Measurements from ENCODE around the gene SNORC. TPM values are rescaled to one million over a fixed set of nuclear protein-coding genes. Genes with fewer than 3 reads are reported as not detected.
"Not testable (repeated sequence)": the region's sequence is repeated elsewhere in the genome, so short reads cannot be mapped to it uniquely, and the experiment has no call there.

Gene SNORC
- total RNA-seq, 1 experiment from 2014 or later, result 7.8 TPM

DNA sequence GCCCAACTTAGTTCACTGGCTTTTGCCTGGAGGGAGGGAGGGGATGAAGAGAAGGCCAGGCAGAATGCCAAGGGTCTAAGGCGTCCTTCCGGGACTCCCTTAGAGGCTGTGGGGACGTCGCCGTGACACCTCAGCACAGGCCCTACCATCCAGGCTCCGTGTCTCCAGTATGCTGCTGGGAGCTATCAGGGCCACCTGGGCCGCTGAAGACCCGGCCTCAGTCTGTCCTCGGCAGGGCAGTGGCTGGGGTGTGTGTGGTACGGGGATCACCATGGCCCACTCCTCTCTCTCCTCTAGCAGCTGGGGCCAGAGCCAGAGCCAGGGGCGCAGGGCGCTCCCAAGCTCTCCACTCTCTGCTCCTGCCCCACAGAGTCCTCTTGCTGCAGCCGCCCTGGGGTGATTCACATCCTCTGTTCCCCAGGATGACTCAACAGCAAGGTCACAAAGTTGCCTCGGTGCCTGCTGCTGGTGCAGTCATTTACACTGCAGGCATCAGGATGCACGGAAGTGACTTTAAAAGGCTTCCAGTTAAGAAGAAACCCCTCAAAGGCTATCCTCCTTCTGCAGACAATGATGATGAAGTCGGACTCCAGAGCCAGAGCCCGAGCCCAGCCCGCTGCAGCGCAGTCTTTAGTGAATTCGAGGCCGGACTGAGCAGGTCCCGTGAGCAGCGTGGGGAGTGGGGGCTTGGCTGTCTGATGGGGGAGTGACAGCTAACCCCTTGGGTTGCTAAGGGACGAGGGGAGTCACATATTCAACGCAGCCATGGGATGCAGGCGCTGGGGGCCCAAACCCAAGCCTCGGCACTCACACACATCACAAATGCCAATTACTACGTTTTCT lies 31.9 kb downstream of the SNORC start:
- POLR2A ChIA-PET, result interaction anchor here (0.5 kb wide), 1 partner anchor 511 kb away, joined by 4 read pairs; no protein-coding TSS in a partner anchor
- CTCF ChIA-PET, result interaction anchor here (0.5 to 0.8 kb wide), 4 partner anchors 20 to 557 kb away, joined by 3 read pairs; no protein-coding TSS in a partner anchor
- no peaks in the 10 kb centered on the region for H3K4me1 Mint-ChIP-seq (ENCODE audit: insufficient read depth, unreplicated experiment)
- no TSS peak for BruUV-seq (replicated peaks)
- TF ChIP-seq, protein P1, sequence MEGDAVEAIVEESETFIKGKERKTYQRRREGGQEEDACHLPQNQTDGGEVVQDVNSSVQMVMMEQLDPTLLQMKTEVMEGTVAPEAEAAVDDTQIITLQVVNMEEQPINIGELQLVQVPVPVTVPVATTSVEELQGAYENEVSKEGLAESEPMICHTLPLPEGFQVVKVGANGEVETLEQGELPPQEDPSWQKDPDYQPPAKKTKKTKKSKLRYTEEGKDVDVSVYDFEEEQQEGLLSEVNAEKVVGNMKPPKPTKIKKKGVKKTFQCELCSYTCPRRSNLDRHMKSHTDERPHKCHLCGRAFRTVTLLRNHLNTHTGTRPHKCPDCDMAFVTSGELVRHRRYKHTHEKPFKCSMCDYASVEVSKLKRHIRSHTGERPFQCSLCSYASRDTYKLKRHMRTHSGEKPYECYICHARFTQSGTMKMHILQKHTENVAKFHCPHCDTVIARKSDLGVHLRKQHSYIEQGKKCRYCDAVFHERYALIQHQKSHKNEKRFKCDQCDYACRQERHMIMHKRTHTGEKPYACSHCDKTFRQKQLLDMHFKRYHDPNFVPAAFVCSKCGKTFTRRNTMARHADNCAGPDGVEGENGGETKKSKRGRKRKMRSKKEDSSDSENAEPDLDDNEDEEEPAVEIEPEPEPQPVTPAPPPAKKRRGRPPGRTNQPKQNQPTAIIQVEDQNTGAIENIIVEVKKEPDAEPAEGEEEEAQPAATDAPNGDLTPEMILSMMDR (IDR thresholded peaks at IDR 0.05; ENCODE audit: unreplicated experiment), result no peak
- intact Hi-C loops (cut with micrococcal nuclease), result no loop called here
- no peak overlapping the region for H3K4me3 Mint-ChIP-seq (ENCODE audit: unreplicated experiment)
- no peak overlapping the region for H3K27ac Mint-ChIP-seq (ENCODE audit: low read depth, unreplicated experiment)
- peak; percentile 92 for DNase-seq (ENCODE audit: unreplicated experiment)
- H3K36me3 Mint-ChIP-seq (ENCODE audit: insufficient read depth, unreplicated experiment), result no peaks in the 10 kb centered on the region
- no peaks in the 10 kb centered on the region for H3K9me3 Mint-ChIP-seq (ENCODE audit: unreplicated experiment)
- no peaks in the 10 kb centered on the region for H3K27me3 Mint-ChIP-seq (ENCODE audit: insufficient read depth, unreplicated experiment)

DNA sequence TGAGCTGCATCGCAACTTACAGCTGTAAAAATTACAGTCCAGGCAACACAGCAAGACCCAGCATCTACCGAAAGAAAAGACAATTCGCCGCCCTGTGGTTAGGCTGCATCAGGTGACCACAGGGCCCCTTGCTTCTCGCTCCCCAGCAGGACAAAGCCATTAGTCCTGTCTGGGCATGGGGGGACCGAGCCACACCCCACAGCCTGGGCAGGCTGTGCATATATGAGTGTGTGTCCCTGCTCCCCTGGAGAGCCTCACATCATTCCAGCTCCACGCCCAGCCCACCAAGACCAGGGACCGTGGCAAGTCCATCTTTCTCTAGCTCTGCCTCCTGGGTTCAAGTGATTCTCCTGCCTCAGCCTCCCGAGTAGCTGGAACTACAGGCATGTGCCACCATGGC lies 33.9 kb downstream of the SNORC start:
- H3K27ac Mint-ChIP-seq (ENCODE audit: low read depth, unreplicated experiment), result no peak overlapping the region
- POLR2A ChIA-PET, result no interaction called here
- no peaks in the 10 kb centered on the region for H3K4me1 Mint-ChIP-seq (ENCODE audit: insufficient read depth, unreplicated experiment)
- TF ChIP-seq, protein P1 (IDR thresholded peaks at IDR 0.05; ENCODE audit: unreplicated experiment), result no peak
- CTCF ChIA-PET, result interaction anchor here (0.7 kb wide), 1 partner anchor 126 kb away, joined by 3 read pairs; no protein-coding TSS in a partner anchor
- H3K27me3 Mint-ChIP-seq (ENCODE audit: insufficient read depth, unreplicated experiment), result no peaks in the 10 kb centered on the region
- no peak for DNase-seq (ENCODE audit: unreplicated experiment)
- H3K9me3 Mint-ChIP-seq (ENCODE audit: unreplicated experiment), result no peaks in the 10 kb centered on the region
- no peaks in the 10 kb centered on the region for H3K36me3 Mint-ChIP-seq (ENCODE audit: insufficient read depth, unreplicated experiment)
- no TSS peak for BruUV-seq (replicated peaks)
- intact Hi-C loops (cut with micrococcal nuclease), result no loop called here
- H3K4me3 Mint-ChIP-seq (ENCODE audit: unreplicated experiment), result no peak overlapping the region

DNA sequence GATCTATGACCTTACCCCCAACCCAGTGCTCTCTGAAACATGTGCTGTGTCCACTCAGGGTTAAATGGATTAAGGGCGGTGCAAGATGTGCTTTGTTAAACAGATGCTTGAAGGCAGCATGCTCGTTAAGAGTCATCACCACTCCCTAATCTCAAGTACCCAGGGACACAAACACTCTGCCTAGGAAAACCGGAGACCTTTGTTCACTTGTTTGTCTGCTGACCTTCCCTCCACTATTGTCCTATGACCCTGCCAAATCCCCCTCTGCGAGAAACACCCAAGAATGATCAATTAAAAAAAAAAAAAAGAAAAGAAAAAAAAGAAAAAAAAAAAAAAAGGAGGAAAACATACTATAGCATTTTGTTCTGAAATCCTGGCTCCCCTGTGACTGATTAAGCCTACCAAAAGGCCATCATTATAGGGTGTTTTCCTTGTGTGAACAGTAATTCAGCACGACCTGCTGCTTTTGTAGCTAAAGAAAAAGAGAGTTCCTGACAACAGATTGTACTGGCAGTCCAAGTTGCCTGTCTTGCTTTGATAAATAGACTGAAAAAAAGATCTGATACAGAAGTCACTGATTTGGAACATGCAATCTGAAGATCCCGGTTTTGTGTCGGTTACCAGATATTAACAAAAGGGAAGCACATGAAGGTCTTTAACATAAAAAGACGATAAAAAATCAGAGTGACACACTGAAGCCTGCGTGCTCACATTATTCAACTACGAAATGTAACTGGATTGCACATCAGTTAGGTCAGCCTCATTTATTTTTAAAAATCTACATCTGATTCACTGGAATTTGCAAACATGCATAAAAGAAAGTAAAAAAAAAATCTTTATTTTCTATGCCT lies 37.0 kb downstream of the SNORC start:
- intact Hi-C loops (cut with micrococcal nuclease); CTCF ChIA-PET; H3K36me3 Mint-ChIP-seq (ENCODE audit: insufficient read depth, unreplicated experiment); H3K9me3 Mint-ChIP-seq (ENCODE audit: unreplicated experiment); H3K27ac Mint-ChIP-seq (ENCODE audit: low read depth, unreplicated experiment); H3K4me1 Mint-ChIP-seq (ENCODE audit: insufficient read depth, unreplicated experiment); H3K27me3 Mint-ChIP-seq (ENCODE audit: insufficient read depth, unreplicated experiment); BruUV-seq (replicated peaks); H3K4me3 Mint-ChIP-seq (ENCODE audit: unreplicated experiment); DNase-seq (ENCODE audit: unreplicated experiment): not testable (repeated sequence)
- POLR2A ChIA-PET, result interaction anchor here (0.6 to 1.1 kb wide), 2 partner anchors 11 to 37 kb away, joined by 3 to 5 read pairs; no protein-coding TSS in a partner anchor

DNA sequence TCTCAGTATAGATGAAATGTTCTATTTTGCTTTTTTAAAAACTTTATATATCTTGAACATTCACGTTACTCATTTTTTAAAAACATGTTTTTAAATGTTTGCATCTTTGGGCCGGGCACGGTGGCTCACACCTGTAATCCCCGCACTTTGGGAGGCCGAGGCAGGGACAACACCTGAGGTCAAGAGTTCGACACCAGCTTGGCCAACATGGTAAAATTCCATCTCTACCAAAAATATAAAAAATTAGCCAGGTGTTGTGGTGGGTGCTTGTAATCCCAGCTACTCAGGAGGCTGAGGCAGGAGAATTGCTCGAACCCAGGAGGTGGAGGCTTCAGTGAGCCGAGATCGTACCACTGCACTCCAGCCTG lies 37.6 kb downstream of the SNORC start:
- ChIA-PET CTCF (interaction anchor here (0.7 kb wide), 1 partner anchor 61 kb away, joined by 3 read pairs; no protein-coding TSS in a partner anchor), POLR2A (interaction anchor here (1.1 kb wide), 2 partner anchors 23 to 37 kb away, joined by 3 to 5 read pairs; no protein-coding TSS in a partner anchor)
- H3K4me3 Mint-ChIP-seq (ENCODE audit: unreplicated experiment); H3K4me1 Mint-ChIP-seq (ENCODE audit: insufficient read depth, unreplicated experiment); H3K9me3 Mint-ChIP-seq (ENCODE audit: unreplicated experiment); intact Hi-C loops (cut with micrococcal nuclease); H3K36me3 Mint-ChIP-seq (ENCODE audit: insufficient read depth, unreplicated experiment); H3K27me3 Mint-ChIP-seq (ENCODE audit: insufficient read depth, unreplicated experiment); DNase-seq (ENCODE audit: unreplicated experiment); BruUV-seq (replicated peaks); H3K27ac Mint-ChIP-seq (ENCODE audit: low read depth, unreplicated experiment): not testable (repeated sequence)

Data from MCF 10A (cell line).